CD4-positive, alpha-beta T cell (primary cell): ENCODE data around the gene IKZF2. TPM values are rescaled to one million over a fixed set of nuclear protein-coding genes. Genes with fewer than 3 reads are reported as not detected.

ENCODE experiments used
- ATAC-seq: fragments of 200-7000 bp; cut with Tn5 transposase; one replicate; pipeline ENCODE4 v1.10.0; 2022; ENCODE audit warnings: mild to moderate bottlenecking; ENCODE audit not compliant: poor library complexity
- CTCF ChIA-PET: fragments of 350-600 bp; sonication (Branson Sonifier 250); formaldehyde crosslinking; loops from one replicate; lab custom pipeline; 2021; ENCODE audit warnings: antibody characterized with exemption, inconsistent platforms; lab: Charles Lee
- POLR2A ChIA-PET: fragments of 350-600 bp; sonication (Branson Sonifier 250); formaldehyde crosslinking; loops from one replicate; lab custom pipeline; 2021; ENCODE audit warnings: antibody characterized with exemption, inconsistent platforms; lab: Charles Lee
- DNase-seq, 14 experiments: peaks; one replicate each; pipeline ENCODE4 v3.0.0-alpha.2; 2013 to 2020; ENCODE audit warnings: mixed read lengths in 2 of 14
- H3K27ac ChIP-seq, 2 donors: one replicate each; pipeline versions ENCODE4 v1.5.1 to v1.7.0; 2013; ENCODE audit warnings: low read length in 2 of 2, low read depth in 1 of 2, mild to moderate bottlenecking in 1 of 2
- H3K27me3 ChIP-seq, 2 experiments: 1 replicate in 1 of 2; 2 replicates in 1 of 2; pipeline versions ENCODE4 v1.6.1 to v1.7.0; 2013; ENCODE audit warnings: low read length in 2 of 2, control low read depth in 1 of 2, mild to moderate bottlenecking in 1 of 2, moderate library complexity in 1 of 2; ENCODE audit not compliant: insufficient read depth in 2 of 2, control insufficient read depth in 1 of 2
- H3K36me3 ChIP-seq: one replicate; pipeline ENCODE4 v1.6.1; 2013; ENCODE audit warnings: low read length, control low read depth; ENCODE audit not compliant: insufficient read depth
- H3K4me1 ChIP-seq: one replicate; pipeline ENCODE4 v1.6.1; 2013; ENCODE audit warnings: low read length, control low read depth; ENCODE audit not compliant: insufficient read depth
- H3K4me3 ChIP-seq: one replicate; pipeline ENCODE4 v1.5.1; 2013; ENCODE audit warnings: mild to moderate bottlenecking, low read length, moderate library complexity
- H3K9me3 ChIP-seq, 2 experiments: 1 replicate in 1 of 2; 2 replicates in 1 of 2; pipeline versions ENCODE4 v1.6.1 to v1.7.0; 2013; ENCODE audit warnings: low read length in 2 of 2, mild to moderate bottlenecking in 2 of 2, control low read depth in 1 of 2, moderate library complexity in 1 of 2; ENCODE audit not compliant: control insufficient read depth in 1 of 2, insufficient read depth in 1 of 2
- H3K27ac Mint-ChIP-seq: one replicate; pipeline ENCODE4 v1.8.0; 2020; ENCODE audit warnings: mixed read lengths
- H3K27me3 Mint-ChIP-seq: one replicate; pipeline ENCODE4 v1.8.0; 2021; ENCODE audit warnings: mixed read lengths
- H3K36me3 Mint-ChIP-seq: one replicate; pipeline ENCODE4 v1.8.0; 2021; ENCODE audit warnings: low read depth, mixed read lengths
- H3K4me1 Mint-ChIP-seq: one replicate; pipeline ENCODE4 v1.8.0; 2021; ENCODE audit warnings: low read depth, mixed read lengths
- H3K4me3 Mint-ChIP-seq: one replicate; pipeline ENCODE4 v1.8.0; 2020; ENCODE audit warnings: mild to moderate bottlenecking, mixed read lengths
- H3K9me3 Mint-ChIP-seq: one replicate; pipeline ENCODE4 v1.8.0; 2020; ENCODE audit warnings: mixed read lengths
- CTCF ChIP-seq: fragments of 200-600 bp; IDR thresholded peaks from one replicate; pipeline ENCODE4 v1.8.0; 2022; ENCODE audit warnings: antibody characterized with exemption, mild to moderate bottlenecking
- intact Hi-C, 2 experiments: fragments of 100-400 bp; cut with DNase I in 1 of 2; cut with micrococcal nuclease in 1 of 2; formaldehyde crosslinking; loops; one replicate each; pipeline versions ENCODE4 v1.15.1 to v1.9.0; 2023 to 2025; cut with DNase I, micrococcal nuclease
- total RNA-seq, 174 experiments: library from RNA in 2 of 174; stranded (reverse) in 2 of 174; gene quantifications; one replicate each; pipeline ENCODE4 v1.2.3 and lab custom pipeline; 2021 to 2026

Gene IKZF2
- total RNA-seq, 2 experiments from 2014 or later = 8.7 to 8.9 TPM

- peak; percentile 49 for ATAC-seq
- H3K27ac Mint-ChIP-seq = peak overlapping the region; percentile 14
- H3K36me3 Mint-ChIP-seq = no peaks in the 10 kb centered on the region
- H3K4me3 ChIP-seq = peak overlapping the region; percentile 11
- ChIA-PET CTCF (no interaction called here), POLR2A (no interaction called here)
- H3K4me1 ChIP-seq = no peaks in the 10 kb centered on the region
- H3K9me3 Mint-ChIP-seq = no peaks in the 10 kb centered on the region
- H3K4me1 Mint-ChIP-seq = peaks cover 32% of the 10 kb centered on the region
- no peaks in the 10 kb centered on the region for H3K27me3 Mint-ChIP-seq
- peak in 3 of 14 experiments; percentile 37 to 56 (median 43) for DNase-seq
- peak overlapping the region; percentile 67 for H3K4me3 Mint-ChIP-seq
- TF ChIP-seq CTCF = no peak
- H3K27me3 ChIP-seq = no peaks in the 10 kb centered on the region
- intact Hi-C loops = no loop called here
- no peaks in the 10 kb centered on the region for H3K9me3 ChIP-seq
- H3K36me3 ChIP-seq = no peaks in the 10 kb centered on the region
- no peak overlapping the region for H3K27ac ChIP-seq
Observed at GRCh38 chr2:213015387-213016165, 135.8 kb downstream of the IKZF2 start.

GRCh38 chr2:213013979-213014378, 137.4 kb downstream of the IKZF2 start:
- H3K4me1 Mint-ChIP-seq = peaks cover 32% of the 10 kb centered on the region
- ATAC-seq = no peak

GRCh38 chr2:213011505-213011904, 139.9 kb downstream of the IKZF2 start:
- TF ChIP-seq CTCF = no peak
- no peak overlapping the region for H3K4me3 ChIP-seq
- H3K36me3 ChIP-seq = no peaks in the 10 kb centered on the region
- no peaks in the 10 kb centered on the region for H3K4me1 ChIP-seq
- Mint-ChIP-seq H3K27me3 (no peaks in the 10 kb centered on the region), H3K4me3 (no peak overlapping the region), H3K9me3 (no peaks in the 10 kb centered on the region), H3K27ac (no peak overlapping the region), H3K36me3 (no peaks in the 10 kb centered on the region), H3K4me1 (peaks cover 16% of the 10 kb centered on the region)
- no peaks in the 10 kb centered on the region for H3K27me3 ChIP-seq
- H3K27ac ChIP-seq = no peak overlapping the region
- POLR2A ChIA-PET = no interaction called here
- no peak for ATAC-seq
- intact Hi-C loops = no loop called here
- H3K9me3 ChIP-seq = no peaks in the 10 kb centered on the region
- DNase-seq = no peak
- CTCF ChIA-PET = no interaction called here

More at GRCh38 chr2:213013979-213014378, 137.4 kb downstream of the IKZF2 start:
- no peaks in the 10 kb centered on the region for H3K36me3 ChIP-seq
- H3K27ac ChIP-seq = no peak overlapping the region
- H3K27me3 Mint-ChIP-seq = no peaks in the 10 kb centered on the region
- no peak for DNase-seq
- CTCF ChIA-PET = no interaction called here
- no peak overlapping the region for H3K27ac Mint-ChIP-seq
- POLR2A ChIA-PET = no interaction called here
- no peak overlapping the region for H3K4me3 ChIP-seq
- H3K4me3 Mint-ChIP-seq = no peak overlapping the region
- no peaks in the 10 kb centered on the region for H3K9me3 ChIP-seq
- no peaks in the 10 kb centered on the region for H3K36me3 Mint-ChIP-seq
- H3K27me3 ChIP-seq = no peaks in the 10 kb centered on the region
- no peaks in the 10 kb centered on the region for H3K4me1 ChIP-seq
- intact Hi-C loops = no loop called here
- no peaks in the 10 kb centered on the region for H3K9me3 Mint-ChIP-seq
- no peak for TF ChIP-seq CTCF
